Stimulated activated CD4-positive, alpha-beta T cell treated with anti-CD3 and anti-CD28 coated beads, Interleukin-1b, Interleukin-23, amount 100 ng/mL, for 48 hours (primary cell): Measurements from ENCODE around the gene TMEM125.

ENCODE experiments used
- DNase-seq: peaks from one replicate; pipeline ENCODE4 v3.0.0-alpha.2; 2020

Gene TMEM125

DNA sequence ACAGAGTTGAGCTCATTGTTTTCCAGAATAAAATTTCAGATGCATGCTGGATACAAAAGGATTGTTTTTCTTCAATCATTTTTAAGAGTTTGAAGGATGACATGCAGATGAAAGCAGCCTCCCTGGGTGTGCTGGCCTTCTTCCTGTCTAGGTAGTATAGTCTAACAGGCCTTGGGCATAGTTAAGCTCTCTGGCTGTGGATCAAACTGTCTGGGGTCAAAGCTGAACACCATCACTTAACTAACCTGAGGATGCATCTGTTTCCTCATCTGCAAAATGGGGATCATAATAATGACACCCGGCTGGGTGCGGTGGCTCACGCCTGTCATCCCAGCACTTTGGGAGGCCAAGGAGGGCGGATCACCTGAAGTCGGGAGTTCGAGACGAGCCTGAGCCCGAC, 25.0 kb downstream of the TMEM125 start:
- DNase-seq = no peak

DNA sequence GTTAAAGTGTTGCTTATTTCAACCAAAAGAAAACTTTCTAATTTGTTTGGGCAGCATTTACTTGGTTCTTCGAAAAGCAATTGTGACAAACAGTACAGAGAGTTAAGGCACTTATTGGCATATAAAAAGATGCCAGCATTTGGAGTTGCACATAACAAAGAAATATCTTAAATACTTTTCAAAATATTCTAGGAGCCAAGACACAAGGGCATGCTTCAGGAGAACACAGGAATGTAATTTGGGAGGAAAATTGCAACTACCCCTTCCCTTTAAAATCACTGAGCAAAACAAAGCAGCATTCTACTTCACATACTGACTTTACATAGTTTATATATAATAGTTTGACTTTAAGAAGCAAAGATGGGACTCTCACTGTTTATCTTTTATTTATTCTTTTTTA, 26.4 kb downstream of the TMEM125 start:
- no peak for DNase-seq

DNA sequence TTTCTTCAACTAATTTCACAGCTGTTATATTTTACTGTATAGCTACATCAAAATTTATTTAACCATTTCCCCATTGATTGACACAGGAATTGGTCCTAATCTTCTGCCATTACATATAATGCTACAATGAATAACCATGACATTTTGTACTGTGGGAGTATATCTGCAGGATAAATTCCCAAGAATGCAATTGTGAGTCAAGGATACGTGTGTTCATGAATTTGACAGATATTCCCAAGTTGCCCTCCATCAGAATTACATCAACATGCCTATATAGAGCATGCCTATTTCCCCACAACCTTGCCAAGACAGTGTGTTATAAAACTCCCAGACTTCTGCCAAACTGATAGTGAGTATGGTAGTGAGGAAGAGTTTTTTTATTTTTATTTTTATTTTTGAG, 28.3 kb downstream of the TMEM125 start:
- no peak for DNase-seq

DNA sequence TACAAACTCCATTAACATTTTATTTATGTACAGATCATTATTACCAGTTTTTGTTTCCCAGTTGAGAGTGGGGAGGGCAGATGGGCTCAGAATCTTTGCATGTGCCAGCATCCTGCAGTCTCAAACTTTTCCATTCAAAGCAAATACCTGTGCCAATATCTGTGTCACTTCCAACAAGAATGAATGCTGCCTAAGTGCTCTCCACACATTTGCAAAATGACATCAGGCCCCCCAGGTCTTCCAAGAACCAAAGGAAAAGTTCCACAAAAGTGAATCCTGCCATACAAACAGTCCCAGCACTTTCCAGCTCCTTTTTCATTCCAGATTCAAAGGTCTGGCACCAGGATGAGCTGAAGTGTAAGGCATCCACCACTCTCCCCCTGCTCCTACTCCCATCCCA, 29.3 kb downstream of the TMEM125 start:
- DNase-seq = no peak

DNA sequence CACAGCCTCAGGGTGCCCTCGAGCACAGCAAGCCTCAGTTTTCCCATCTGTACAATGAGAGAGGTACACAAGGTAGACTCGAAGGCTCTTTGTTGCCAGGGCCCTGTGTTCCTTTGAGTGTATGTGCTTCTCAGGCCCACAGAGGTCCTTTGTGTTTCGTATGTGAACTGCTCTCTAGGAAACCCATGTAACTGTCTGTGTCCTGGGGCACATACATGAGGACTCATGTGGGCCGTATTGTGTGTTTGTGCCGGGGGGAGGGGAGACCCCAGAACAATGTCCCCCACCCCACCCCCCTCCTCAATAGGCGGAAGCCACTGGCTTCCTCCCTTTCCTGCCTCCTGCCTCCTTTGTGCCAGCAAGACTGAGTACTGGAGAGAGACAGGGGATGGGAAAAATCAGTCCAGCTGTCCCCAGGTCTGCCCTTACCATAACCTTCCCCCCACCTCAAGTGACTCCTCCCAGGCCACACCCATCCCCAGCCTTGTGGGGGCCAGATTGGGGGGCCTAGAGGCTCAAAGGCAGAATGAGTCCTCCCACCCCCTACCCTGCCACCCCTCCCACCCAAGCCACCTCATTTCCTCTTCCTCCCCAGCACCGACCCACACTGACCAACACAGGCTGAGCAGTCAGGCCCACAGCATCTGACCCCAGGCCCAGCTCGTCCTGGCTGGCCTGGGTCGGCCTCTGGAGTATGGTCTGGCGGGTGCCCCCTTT, 30.8 kb downstream of the TMEM125 start, which contains the start of gene TIE1:
TIE1 (plus strand) TSS at position 605 of the 717 bp plus-strand sequence; CDS start at position 695, 90 bp downstream.
- no peak for DNase-seq

DNA sequence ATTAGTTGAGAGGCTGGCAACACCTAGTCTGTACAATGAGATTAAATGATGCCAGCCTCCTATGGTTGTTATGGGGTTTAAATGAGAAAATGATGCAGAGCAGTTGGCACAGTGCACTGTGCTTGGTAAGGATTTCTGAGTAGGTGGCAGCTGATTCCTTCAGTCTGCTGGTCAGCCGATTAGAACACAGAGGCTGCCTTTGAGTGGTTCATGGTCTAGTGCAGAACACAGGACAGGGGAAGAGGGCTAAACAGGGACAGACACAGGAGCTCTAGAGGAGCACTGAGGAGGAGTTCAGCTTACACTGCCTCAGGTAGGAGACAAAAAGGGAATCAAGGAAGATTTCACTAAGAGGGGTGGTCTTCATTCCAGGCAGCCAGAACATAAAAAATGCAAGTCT, 32.4 kb downstream of the TMEM125 start:
- DNase-seq = no peak

DNA sequence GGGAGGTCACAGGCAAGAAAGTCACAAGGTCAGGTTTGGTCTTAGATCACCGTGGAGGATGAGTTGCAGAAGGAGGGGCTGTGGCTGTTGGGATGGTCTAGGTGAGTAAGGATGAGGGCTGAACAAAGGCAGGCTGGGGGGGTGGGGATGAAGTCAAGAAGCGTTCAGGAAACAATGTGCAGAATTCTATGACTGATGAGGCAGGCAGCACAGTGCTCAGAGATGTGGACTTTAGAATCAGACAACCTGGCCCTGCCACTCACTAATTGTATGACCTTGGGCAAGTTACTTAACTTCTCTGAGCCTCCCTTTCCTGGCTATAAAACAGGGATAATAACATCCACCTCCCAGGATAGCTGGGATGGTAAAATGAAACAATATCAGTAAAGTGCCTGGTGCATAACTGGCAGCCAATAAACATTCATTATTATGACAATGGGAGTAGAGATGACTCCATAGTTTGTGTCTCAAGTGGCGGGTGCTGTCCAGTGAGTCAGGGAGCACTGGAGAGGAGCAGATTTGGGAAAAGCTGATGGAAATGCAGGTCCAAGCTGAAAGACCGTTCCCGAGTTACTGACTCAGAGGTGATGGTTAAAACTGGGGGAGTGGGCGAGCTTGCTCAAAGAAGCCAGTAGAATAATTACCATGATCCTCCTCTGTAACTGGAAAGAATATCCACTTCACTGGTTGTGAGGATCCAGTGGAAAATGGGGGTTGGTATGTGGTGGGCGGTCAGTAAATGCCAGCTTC, 33.1 kb downstream of the TMEM125 start:
- no peak for DNase-seq

DNA sequence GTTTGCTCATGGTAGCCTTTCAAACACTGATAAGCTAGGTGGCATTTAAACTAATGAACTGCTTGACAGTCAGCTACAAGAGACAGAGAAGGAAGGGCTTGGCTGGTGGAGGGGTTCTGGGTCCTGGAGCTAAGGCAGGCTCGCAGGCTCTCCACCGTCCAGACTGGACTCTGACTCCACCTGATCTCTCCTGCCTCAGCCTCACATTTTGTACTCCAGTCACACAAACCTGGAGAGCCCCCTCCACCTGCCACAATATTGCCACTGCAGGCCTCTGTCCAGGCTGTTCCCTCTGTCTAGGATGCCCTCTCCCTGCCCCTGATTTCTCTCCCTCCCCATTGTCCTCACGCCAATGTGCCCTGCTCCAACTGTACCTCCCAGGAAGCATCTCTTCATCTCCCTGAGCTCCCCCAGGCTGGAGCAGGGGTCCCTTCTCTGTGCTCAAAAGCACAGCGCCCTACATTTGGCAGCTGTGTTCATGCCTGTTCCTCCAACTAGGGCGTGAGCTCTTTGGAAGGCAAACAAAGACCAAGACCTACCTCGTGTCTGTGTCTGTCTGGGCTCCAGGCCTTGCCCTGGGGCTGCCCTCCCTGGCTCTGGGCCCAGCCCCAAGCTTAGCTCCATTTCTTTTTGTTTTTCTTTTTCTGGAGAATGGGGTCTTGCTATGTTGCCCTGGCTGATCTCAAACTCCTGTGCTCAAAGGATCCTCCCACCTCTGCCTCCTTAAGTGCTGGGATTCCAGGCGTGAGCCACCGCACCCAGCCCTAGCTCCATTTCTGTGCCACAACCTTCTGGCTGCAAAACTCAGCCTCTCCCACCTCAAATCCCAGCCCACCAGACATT, 33.9 kb downstream of the TMEM125 start:
- no peak for DNase-seq

DNA sequence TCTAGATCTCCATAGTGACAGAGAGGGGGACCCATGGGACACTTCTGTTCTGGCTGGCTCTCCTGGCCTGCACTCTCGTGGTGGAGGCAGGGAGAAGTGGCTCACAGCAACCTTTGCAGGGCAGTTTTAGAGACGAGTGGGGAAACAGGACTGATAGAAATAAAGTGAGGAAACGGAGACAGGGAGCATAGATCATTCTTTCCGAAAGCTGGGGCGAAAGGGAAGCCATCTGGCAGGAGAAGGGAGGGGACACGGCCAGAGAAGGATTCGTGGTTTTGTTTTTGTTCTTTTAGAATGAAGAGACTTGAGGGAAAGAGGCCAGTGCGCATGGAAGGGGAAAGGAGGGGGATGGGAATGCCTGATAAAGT, 34.5 kb downstream of the TMEM125 start:
- DNase-seq = no peak

DNA sequence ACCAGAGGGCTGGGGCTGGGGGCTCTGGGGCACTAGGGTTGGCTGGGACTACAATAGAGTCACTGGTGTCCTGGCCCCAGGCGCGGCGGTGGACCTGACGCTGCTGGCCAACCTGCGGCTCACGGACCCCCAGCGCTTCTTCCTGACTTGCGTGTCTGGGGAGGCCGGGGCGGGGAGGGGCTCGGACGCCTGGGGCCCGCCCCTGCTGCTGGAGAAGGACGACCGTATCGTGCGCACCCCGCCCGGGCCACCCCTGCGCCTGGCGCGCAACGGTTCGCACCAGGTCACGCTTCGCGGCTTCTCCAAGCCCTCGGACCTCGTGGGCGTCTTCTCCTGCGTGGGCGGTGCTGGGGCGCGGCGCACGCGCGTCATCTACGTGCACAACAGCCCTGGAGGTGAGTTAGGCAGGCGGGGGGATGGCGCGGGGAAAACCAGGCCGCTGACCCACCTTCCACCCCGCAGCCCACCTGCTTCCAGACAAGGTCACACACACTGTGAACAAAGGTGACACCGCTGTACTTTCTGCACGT, 35.1 kb downstream of the TMEM125 start:
- no peak for DNase-seq

DNA sequence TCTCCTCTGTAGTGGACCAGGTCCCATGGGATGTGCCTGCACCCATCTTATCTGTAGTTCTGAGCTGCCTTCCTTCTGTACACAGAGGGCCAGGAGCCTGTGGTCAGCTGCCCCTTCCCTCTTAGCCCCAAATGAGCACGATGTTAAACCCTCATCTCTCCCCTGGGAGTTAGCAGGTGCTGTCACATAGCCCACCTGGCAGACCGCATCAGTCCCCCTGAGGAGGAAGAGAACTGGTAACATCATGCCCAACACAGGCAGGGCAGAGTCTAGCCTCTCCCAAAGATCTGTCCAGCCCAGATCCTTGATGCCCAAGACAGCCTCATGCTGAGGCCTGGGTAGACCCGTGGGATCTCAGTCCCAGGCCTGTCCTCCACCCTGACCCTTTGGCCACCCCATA, 35.7 kb downstream of the TMEM125 start:
- DNase-seq = no peak

DNA sequence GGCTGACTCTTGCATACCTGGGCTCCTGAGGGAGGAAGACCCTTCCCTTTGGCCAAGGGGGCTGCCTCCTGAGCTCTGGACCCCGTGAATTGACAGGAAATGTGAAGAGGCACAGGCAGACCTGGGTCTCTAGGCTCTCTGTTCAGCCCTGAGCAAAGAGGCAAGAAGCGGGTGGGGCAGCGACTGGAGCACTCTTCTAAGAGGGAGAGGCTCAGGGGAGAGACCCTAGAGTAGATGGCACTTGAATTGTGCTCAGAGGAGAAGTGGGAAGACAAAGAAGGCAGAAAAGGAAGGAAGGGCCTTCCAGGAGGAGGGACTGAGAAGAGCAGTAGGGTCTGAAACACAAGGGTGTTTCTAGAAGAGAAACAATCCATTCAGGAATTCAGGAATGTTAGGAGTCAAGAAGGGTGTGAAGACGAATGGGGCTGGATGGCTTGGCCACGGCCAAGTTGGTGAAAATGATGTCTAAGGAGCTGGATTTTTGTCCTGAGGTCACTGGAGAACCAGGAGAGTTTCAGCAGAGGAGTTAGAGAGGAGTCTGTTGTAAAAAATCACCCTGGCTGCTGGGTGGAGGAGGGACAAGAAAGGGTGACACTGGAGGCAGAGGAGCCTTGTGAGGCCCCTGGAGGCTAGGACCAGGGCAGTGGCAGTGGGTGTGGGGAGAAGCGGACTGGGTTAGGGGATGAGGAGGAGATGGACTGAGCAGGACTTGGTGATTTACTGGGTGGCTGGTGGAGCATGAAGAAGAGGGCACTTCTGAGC, 36.3 kb downstream of the TMEM125 start:
- DNase-seq = no peak

DNA sequence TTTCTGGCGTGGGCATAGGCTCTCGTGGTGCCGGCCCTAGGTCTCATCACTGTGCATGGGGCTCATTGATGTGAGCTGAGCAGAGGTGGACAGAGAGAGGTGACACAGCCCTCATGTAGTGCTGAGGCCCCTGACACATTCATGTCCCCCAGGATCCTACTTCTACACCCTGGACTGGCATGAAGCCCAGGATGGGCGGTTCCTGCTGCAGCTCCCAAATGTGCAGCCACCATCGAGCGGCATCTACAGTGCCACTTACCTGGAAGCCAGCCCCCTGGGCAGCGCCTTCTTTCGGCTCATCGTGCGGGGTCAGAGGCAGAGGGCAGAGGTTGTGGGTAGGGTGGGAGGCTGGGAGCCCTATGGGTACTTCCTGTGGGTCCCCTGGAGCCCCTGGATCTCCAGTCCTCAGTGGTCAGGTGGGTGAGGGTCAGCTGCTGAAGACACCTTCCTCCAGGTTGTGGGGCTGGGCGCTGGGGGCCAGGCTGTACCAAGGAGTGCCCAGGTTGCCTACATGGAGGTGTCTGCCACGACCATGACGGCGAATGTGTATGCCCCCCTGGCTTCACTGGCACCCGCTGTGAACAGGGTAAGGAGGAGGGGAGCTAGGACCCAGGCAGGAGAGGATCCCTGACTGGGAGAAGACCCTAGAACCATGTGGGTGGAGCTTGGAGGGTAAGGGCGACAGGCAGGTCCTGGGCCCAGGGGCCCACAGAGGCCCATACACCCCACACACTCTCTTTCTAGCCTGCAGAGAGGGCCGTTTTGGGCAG, 37.1 kb downstream of the TMEM125 start:
- DNase-seq = no peak

DNA sequence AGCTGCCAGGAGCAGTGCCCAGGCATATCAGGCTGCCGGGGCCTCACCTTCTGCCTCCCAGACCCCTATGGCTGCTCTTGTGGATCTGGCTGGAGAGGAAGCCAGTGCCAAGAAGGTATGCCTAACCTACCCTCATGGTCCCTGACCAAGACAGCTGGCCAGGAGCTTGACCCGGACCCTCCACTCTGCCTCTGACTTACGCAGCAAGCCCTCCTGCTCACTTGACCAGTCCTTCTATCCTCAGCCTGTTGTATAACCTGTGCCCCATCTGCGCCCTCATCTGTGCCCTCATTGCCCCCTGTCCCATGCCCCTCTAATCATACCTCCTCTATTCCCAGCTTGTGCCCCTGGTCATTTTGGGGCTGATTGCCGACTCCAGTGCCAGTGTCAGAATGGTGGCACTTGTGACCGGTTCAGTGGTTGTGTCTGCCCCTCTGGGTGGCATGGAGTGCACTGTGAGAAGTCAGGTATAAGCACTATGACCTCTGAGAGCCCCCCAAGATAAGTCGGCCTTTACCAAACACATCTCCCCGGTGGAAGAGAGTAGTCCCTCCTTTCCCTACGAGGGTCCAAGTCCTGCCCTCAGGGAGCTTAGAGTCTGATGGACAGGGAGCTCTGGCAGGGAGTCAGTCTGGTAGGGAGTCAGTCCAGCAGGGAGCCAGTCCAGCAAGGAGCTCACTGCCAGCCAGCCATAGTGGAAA, 37.8 kb downstream of the TMEM125 start:
- no peak for DNase-seq

DNA sequence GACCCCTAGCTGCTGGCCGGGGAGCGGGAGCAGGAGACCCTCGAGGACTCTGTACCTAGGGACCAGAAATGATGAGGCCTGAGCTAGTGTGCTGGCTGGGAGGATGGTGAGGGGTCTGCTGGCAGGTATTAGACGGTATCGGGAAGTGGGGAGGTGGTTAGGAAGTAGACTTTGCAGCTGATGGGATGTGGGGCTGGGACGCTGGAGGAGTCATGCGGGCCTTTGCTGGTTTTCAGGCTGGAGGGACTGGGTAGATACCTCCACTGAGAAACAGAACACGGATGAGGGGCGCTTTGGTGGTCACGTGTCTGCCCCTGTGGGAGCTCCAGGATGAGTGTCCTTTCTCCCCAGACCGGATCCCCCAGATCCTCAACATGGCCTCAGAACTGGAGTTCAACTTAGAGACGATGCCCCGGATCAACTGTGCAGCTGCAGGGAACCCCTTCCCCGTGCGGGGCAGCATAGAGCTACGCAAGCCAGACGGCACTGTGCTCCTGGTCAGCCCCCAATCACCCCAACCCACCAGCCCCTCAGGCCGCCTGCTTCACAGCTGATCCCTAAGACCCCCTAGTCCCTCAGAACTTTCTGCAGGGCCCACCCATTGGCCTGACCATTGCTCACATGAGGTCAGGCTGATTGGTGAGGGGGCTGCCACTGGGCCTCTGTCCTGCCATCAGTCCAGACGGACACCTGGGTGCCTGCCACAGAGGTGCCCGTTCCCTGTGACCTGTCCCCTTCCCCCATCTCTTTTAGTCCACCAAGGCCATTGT, 39.0 kb downstream of the TMEM125 start:
- no peak for DNase-seq

DNA sequence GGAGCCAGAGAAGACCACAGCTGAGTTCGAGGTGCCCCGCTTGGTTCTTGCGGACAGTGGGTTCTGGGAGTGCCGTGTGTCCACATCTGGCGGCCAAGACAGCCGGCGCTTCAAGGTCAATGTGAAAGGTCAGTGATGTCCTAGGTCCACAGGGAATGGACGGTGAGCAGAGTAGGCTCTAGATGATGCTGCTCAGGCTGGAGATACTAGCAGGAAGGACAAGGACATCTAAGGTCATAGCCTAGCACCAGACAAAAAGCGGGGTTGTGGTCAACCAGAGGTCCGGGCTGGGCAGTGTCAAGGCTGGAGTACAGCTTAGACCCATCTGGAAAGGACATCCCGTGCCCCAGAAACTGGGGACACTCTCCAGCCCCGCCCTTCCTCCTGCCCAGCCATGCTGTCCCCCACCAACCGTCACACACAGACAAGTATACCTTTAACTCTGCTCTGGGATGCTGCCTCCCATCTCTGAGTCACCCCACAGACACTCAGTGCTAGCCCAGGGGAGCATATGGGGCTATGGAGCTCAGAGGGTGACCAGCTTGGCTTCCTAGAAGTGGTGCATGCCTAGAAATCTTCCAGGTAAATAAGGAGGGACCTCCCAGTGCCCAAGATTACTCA, 39.7 kb downstream of the TMEM125 start:
- DNase-seq = no peak

DNA sequence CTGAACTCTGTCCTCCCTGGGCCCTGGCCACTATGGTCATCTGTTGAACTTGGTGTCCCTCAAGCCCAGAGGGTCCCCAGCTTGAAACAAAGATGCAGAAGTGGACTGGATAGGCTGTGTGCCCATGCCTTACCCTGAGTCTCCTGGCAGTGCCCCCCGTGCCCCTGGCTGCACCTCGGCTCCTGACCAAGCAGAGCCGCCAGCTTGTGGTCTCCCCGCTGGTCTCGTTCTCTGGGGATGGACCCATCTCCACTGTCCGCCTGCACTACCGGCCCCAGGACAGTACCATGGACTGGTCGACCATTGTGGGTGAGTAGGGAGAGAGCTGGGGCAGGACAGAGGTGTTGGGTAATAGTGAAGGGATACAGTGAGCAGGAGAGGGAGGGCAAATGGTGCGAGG, 41.7 kb downstream of the TMEM125 start:
- DNase-seq = no peak

DNA sequence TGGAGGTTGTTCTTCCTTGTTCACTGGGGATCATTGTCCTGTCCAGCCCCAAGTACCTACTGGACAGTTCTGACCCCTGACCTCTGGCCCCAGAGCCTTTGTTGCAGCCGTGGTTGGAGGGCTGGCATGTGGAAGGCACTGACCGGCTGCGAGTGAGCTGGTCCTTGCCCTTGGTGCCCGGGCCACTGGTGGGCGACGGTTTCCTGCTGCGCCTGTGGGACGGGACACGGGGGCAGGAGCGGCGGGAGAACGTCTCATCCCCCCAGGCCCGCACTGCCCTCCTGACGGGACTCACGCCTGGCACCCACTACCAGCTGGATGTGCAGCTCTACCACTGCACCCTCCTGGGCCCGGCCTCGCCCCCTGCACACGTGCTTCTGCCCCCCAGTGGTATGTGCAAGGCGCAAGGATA, 42.4 kb downstream of the TMEM125 start:
- no peak for DNase-seq

DNA sequence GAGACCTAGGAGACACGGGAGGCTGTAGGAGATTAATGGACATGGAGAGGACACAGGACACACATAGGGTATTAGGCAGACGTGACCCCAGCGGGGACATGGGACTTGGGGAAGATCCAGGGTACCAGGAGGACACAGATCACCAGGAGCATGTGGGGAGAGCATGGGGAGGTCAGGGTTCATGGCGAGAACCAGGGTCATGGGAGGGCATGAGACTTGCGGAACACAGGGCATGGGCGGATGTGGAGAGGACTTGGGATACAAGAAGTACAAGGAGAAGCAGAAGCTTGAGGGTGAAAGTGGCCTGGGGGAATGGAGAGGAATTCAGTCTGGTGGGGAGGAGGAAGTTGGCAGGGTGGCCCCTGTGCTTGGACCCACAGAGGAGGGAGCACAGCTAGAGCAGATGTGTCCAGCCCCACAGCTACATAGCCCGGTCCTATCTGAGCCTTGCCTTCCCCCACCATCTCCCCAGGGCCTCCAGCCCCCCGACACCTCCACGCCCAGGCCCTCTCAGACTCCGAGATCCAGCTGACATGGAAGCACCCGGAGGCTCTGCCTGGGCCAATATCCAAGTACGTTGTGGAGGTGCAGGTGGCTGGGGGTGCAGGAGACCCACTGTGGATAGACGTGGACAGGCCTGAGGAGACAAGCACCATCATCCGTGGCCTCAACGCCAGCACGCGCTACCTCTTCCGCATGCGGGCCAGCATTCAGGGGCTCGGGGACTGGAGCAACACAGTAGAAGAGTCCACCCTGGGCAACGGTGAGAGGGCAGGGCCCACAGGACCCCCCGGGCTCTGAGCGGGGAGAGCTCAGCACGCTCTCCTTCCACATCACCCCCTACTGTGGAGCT, 43.1 kb downstream of the TMEM125 start:
- no peak for DNase-seq
